NT2/D1 (cell line): Measurements from ENCODE around the gene ARHGAP25.

Source experiments
- DNase-seq: peaks from one replicate; pipeline ENCODE4 v3.0.0-alpha.2; 2011; ENCODE audit warnings: low read depth, low spot score
- H3K27me3 ChIP-seq: 2 replicates; pipeline ENCODE4 v1.6.0; 2011; ENCODE audit warnings: mild to moderate bottlenecking; ENCODE audit not compliant: insufficient read length, insufficient read depth
- H3K36me3 ChIP-seq: 2 replicates; pipeline ENCODE4 v1.6.1; 2011; ENCODE audit warnings: mild to moderate bottlenecking, low read length, mixed read lengths; ENCODE audit not compliant: insufficient read depth, insufficient read length
- H3K4me1 ChIP-seq: 2 replicates; pipeline ENCODE4 v1.5.1; 2011; ENCODE audit not compliant: insufficient read depth, insufficient read length
- H3K4me3 ChIP-seq: 2 replicates; pipeline ENCODE4 v1.5.1; 2011; ENCODE audit warnings: low read depth; ENCODE audit not compliant: insufficient read length
- H3K9ac ChIP-seq: 2 replicates; pipeline ENCODE4 v1.6.0; 2011; ENCODE audit warnings: low read depth; ENCODE audit not compliant: insufficient read length
- H3K9me3 ChIP-seq: 2 replicates; pipeline ENCODE4 v1.5.1; 2011; ENCODE audit warnings: mild to moderate bottlenecking, low read length; ENCODE audit not compliant: insufficient read depth
- SUZ12 ChIP-seq: IDR thresholded peaks from 2 replicates; pipeline ENCODE4 v1.6.1; 2011; ENCODE audit not compliant: insufficient read length, insufficient read depth; ENCODE audit errors: extremely low read depth
- YY1 ChIP-seq: IDR thresholded peaks from 2 replicates; pipeline ENCODE4 v1.6.1; 2011; ENCODE audit not compliant: insufficient read length, insufficient read depth
- ZNF274 ChIP-seq: IDR thresholded peaks from 2 replicates; pipeline ENCODE4 v1.6.1; 2011; ENCODE audit warnings: mild to moderate bottlenecking, low read depth, low read length

ARHGAP25 gene

GRCh38 chr2:68790600-68790999 lies 56.0 kb downstream of the ARHGAP25 start:
- Histone ChIP-seq H3K4me1 (no peaks in the 10 kb centered on the region), H3K27me3 (no peaks in the 10 kb centered on the region), H3K36me3 (no peaks in the 10 kb centered on the region)

DNA sequence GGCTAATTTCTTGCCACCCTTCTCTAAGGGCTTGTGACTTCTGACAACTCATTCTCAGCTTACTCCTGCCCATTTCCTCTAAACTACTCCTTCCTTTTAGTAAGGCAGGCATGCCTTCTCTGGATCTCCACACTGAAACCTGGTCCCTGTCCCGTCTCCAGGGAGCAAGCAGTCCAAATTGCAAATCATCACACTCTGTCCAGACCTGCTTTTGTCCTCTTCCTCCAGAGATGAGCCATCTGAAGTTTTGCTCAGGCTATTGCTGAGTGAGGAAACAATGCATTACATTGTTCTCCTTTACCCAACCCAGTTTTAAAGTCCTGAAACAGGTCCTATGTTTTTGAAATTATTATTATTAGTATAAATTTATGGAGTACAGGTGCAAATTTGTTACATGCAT lies 57.3 kb downstream of the ARHGAP25 start:
- Histone ChIP-seq H3K27me3 (no peaks in the 10 kb centered on the region), H3K4me3 (no peak overlapping the region), H3K4me1 (no peaks in the 10 kb centered on the region), H3K9ac (no peak overlapping the region), H3K9me3 (no peaks in the 10 kb centered on the region), H3K36me3 (no peaks in the 10 kb centered on the region)
- TF ChIP-seq ZNF274 (no peak), SUZ12 (no peak), YY1 (no peak)
- no peak for DNase-seq

More at GRCh38 chr2:68790600-68790999, 56.0 kb downstream of the ARHGAP25 start:
- Histone ChIP-seq H3K9ac (no peak overlapping the region), H3K9me3 (no peaks in the 10 kb centered on the region), H3K4me3 (no peak overlapping the region)
- no peak for DNase-seq
- TF ChIP-seq ZNF274, result no peak
- TF ChIP-seq SUZ12, result no peak
- no peak for TF ChIP-seq YY1

DNA sequence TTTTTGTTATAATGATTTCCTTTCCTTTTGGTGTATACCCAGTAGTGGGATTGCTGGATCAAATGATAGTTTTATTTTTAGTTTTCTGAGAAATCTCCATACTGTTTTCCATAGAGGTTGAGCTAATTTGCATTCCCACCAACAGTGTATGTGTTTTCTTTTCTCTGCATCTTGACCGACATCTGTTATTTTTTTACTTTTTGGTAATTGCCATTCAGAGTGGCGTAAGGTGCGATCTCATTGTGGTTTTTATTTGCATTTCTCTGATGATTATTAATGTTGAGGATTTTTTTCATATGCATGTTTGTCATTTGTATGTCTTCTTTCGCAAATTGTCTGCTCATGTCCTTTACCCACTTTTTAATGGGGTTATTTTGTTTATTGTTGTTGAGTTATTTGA lies 58.1 kb downstream of the ARHGAP25 start:
- Histone ChIP-seq H3K4me3 (no peak overlapping the region), H3K9ac (no peak overlapping the region), H3K9me3 (no peaks in the 10 kb centered on the region), H3K36me3 (no peaks in the 10 kb centered on the region), H3K4me1 (no peaks in the 10 kb centered on the region), H3K27me3 (no peaks in the 10 kb centered on the region)
- no peak for DNase-seq
- TF ChIP-seq ZNF274 (no peak), SUZ12 (no peak), YY1 (no peak)

GRCh38 chr2:68796295-68796905 lies 61.8 kb downstream of the ARHGAP25 start:
- Histone ChIP-seq H3K27me3 (no peaks in the 10 kb centered on the region), H3K9me3 (no peaks in the 10 kb centered on the region), H3K4me3 (no peak overlapping the region), H3K9ac (no peak overlapping the region), H3K4me1 (peaks cover 4% of the 10 kb centered on the region), H3K36me3 (no peaks in the 10 kb centered on the region)
- no peak for DNase-seq
- TF ChIP-seq SUZ12, result no peak
- TF ChIP-seq YY1, result no peak
- no peak for TF ChIP-seq ZNF274

DNA sequence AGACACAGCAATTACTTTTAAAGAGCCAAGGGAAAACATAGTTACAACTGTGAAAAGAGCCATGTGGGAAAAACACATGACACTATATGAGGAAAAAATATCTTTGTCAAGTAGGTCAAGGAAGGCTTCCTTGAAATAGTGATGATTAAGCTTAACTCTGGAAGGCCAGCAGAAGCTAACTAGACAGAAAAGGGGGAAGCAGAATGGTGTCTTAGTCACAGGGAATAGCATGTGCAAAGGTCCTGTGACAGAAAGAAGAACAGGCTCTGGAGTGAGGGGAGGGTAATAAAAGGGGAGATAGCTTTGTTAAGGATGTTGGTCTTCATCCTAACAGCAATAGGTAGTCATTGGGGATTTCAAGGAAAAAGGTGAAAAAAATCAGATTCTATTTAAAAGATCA lies 64.0 kb downstream of the ARHGAP25 start:
- no peaks in the 10 kb centered on the region for H3K9me3 ChIP-seq
- no peaks in the 10 kb centered on the region for H3K27me3 ChIP-seq
- H3K4me3 ChIP-seq, result no peak overlapping the region
- no peak for DNase-seq
- no peaks in the 10 kb centered on the region for H3K36me3 ChIP-seq
- H3K9ac ChIP-seq, result no peak overlapping the region
- peaks cover 4% of the 10 kb centered on the region for H3K4me1 ChIP-seq
- TF ChIP-seq YY1 (no peak), ZNF274 (no peak), SUZ12 (no peak)

GRCh38 chr2:68799140-68800026 lies 64.8 kb downstream of the ARHGAP25 start:
- no peak for DNase-seq
- H3K9ac ChIP-seq, result no peak overlapping the region
- peaks cover 4% of the 10 kb centered on the region for H3K4me1 ChIP-seq

GRCh38 chr2:68800027-68800401 lies 65.4 kb downstream of the ARHGAP25 start:
- no peak for DNase-seq
- H3K27me3 ChIP-seq, result no peaks in the 10 kb centered on the region
- no peak overlapping the region for H3K4me3 ChIP-seq
- H3K4me1 ChIP-seq, result peaks cover 4% of the 10 kb centered on the region
- H3K9ac ChIP-seq, result no peak overlapping the region
- no peaks in the 10 kb centered on the region for H3K9me3 ChIP-seq
- TF ChIP-seq SUZ12 (no peak), ZNF274 (no peak), YY1 (no peak)
- H3K36me3 ChIP-seq, result no peaks in the 10 kb centered on the region

More at GRCh38 chr2:68799140-68800026, 64.8 kb downstream of the ARHGAP25 start:
- TF ChIP-seq SUZ12, result no peak
- no peak for TF ChIP-seq YY1
- no peak for TF ChIP-seq ZNF274
- H3K36me3 ChIP-seq, result no peaks in the 10 kb centered on the region
- no peaks in the 10 kb centered on the region for H3K9me3 ChIP-seq
- H3K4me3 ChIP-seq, result no peak overlapping the region
- H3K27me3 ChIP-seq, result no peaks in the 10 kb centered on the region
